GM18502 (cell line): ENCODE measurements around the gene RTKN.

Experiments used
- ATAC-seq: cut with Tn5 transposase; IDR thresholded peaks from one replicate; pipeline ENCODE4 v1.9.1; 2021; ENCODE audit warnings: mild to moderate bottlenecking; ENCODE audit not compliant: unreplicated experiment, poor library complexity

The RTKN gene

GRCh38 chr2:74385396-74385795, 56.3 kb downstream of the RTKN start:
- ATAC-seq: no peak

DNA sequence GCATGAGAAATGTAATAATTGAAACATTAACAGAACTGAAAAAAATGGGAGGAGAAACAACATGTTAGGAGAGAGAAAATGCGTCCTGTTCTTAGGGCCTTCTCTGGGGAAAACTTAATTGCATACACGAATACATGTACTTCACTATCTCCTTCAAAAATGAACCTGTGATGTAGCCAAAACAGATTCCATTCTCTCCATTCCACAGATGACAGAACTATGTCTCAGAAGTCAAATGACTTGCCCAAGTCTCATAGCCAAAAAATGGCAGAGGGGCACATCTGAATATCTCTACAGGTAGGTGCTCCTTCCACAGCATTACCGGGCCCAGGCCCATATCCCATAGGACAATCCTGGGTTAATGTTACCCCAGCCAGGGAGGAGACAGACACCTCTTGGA, 57.7 kb downstream of the RTKN start:
- ATAC-seq: no peak

DNA sequence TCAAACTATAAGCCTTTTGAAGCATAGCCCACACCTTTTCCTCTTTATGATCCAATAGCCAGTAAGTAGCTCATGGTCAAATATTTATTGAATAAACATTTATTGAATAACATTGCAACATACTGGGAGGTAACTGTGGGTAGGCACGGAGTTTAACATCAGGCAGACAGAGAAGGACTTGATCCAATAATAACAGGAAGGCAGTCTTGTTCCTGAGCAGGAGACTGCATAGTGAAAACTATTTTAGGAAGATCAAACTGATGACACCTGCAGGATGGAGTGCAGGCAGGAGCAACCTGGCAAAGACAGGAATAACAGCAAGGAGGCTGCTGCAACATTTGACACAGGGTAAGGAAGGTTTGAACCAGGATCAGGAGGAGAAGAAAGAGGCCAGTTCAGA, 58.5 kb downstream of the RTKN start:
- ATAC-seq: no peak

- no peak for ATAC-seq
Observed at GRCh38 chr2:74381751-74382150, 60.0 kb downstream of the RTKN start.

DNA sequence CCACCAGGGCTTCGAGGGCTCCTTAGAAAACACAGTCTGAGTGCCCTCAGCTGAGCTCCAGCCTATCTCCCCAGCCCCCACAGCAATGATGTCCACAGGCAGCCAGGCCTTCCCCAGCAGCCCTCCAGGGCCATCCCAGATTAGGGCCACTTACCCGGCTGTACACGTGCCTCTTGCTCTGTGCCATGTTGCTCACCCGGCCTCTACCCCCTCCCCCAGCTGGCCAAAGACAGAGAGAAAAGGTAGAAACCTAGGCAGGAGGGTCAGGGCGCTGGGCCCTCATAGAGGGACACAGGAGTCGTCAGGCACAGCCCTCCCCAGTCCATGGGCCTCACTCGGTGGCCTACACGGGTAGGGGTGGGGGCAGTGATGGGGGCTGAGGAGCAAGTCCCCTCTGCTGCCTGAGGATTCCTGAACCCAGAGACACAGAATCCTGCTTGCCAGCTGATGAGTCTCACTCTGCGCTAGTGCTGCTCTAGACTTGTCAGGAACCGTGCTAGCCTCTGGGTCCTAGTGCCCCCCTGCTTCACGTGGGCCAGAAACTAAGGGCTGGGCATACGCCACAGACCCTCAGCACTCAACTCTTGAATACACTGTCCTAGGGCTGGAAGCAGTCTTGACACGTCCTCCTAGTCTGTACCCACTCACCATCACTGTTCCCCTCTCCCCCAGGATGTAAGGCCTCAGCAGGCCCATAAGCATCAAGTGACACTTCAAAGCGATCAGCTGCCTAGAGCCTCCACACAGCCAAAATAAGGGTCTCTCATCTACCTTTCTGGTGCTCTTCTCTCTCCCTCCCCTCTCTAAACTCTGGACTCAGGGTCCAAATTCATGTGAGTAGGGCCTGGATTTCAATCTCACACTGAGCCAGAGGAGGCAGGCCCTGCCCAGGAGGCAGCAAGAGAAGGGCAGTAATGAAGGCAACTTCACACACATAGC, 61.6 kb downstream of the RTKN start, which contains the start of gene DCTN1:
Gene DCTN1 (minus strand): TSS at position 461 of the 939 bp plus-strand sequence. CDS start 274 bp downstream, at position 187.
- no peak for ATAC-seq

DNA sequence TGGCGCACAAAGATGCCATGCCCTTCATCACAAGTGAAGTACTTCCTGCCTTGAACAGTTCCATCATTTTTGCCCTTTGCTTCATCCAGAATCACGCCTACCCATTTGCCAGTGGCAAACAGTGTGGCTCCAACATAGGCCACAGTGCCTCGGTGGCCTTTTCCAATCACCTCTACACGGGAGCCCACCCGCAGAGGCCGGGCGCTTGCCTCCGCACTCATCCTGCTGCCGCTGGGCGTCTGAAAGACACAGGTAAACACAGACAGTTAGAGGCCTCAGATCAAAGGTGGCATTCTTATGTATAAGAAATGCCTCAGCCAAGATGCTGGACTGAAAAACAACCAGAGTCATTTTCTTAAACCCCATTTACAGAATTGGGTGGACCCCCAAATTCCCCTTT, 63.7 kb downstream of the RTKN start:
- no peak for ATAC-seq

DNA sequence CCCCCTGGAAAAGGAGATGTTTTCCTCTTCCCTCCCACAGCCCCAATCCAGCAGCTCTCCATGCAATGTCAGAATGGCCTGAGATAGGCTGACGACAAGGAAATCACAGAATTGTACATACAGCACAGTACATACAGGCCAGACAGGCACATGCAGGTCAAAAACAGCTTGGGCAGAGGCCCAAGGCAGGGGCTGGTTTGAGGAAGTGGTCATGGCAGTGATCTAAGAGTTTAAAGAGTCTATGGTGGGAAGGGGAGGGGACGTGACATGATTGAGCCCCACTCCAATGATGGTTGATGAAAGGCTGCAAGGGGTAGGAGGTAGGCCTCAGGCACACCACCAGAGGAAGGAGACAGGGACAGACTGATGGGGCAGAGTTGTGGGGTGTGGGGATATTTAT, 65.9 kb downstream of the RTKN start:
- no peak for ATAC-seq
